ENCODE results near the gene PCDH15. TPM values are rescaled to one million over a fixed set of nuclear protein-coding genes. Genes with fewer than 3 reads are reported as not detected.

The PCDH15 gene
- total RNA-seq, 6 donors from 2014 or later: 0.59 to 1.9 (median 1.1) TPM

GRCh38 chr10:54131833-54132232 lies 669.2 kb downstream of the PCDH15 start:
- Histone ChIP-seq H3K9me3 (no peaks in the 10 kb centered on the region), H3K27me3 (no peaks in the 10 kb centered on the region), H3K36me3 (no peaks in the 10 kb centered on the region), H3K4me3 (no peak overlapping the region), H3K27ac (no peak overlapping the region), H3K4me1 (no peaks in the 10 kb centered on the region)
- ATAC-seq (ENCODE audit: low FRiP score in 2 of 2) (no peak), DNase-seq (no peak)
- WGBS, 2 donors: 82 to 83% methylated on average over 6 of the region's 6 CpGs
- TF ChIP-seq EP300 (IDR thresholded peaks at IDR 0.05) (no peak), POLR2AphosphoS5 (IDR thresholded peaks at IDR 0.05) (no peak)

- 66 to 77% methylated on average over 6 of the region's 6 CpGs for WGBS, 2 donors
- DNase-seq: no peak
- Histone ChIP-seq H3K9me3 (no peaks in the 10 kb centered on the region), H3K27ac (no peak overlapping the region), H3K36me3 (no peaks in the 10 kb centered on the region), H3K27me3 (no peaks in the 10 kb centered on the region), H3K4me3 (no peak overlapping the region), H3K4me1 (no peaks in the 10 kb centered on the region)
- no peak for ATAC-seq (ENCODE audit: low FRiP score in 2 of 2)
- TF ChIP-seq EP300 (IDR thresholded peaks at IDR 0.05) (no peak), POLR2AphosphoS5 (IDR thresholded peaks at IDR 0.05) (no peak), POLR2A (IDR thresholded peaks at IDR 0.05) (no peak), CTCF (IDR thresholded peaks at IDR 0.05) (no peak)
Observed at GRCh38 chr10:54130394-54130793, 670.6 kb downstream of the PCDH15 start.

- Histone ChIP-seq H3K4me1 (no peaks in the 10 kb centered on the region), H3K4me3 (no peak overlapping the region), H3K27me3 (no peaks in the 10 kb centered on the region), H3K36me3 (no peaks in the 10 kb centered on the region), H3K27ac (no peak overlapping the region), H3K9me3 (no peaks in the 10 kb centered on the region)
- TF ChIP-seq EP300 (IDR thresholded peaks at IDR 0.05): no peak
- TF ChIP-seq POLR2A (IDR thresholded peaks at IDR 0.05): no peak
- no peak for TF ChIP-seq CTCF (IDR thresholded peaks at IDR 0.05)
- TF ChIP-seq POLR2AphosphoS5 (IDR thresholded peaks at IDR 0.05): no peak
- 55 to 71% methylated on average over 3 of the region's 3 CpGs for WGBS, 2 donors
- DNase-seq (no peak), ATAC-seq (ENCODE audit: low FRiP score in 2 of 2) (no peak)
Observed at GRCh38 chr10:54125098-54125747, 675.8 kb downstream of the PCDH15 start.

GRCh38 chr10:54124209-54124885 lies 676.7 kb downstream of the PCDH15 start:
- ATAC-seq (ENCODE audit: low FRiP score in 2 of 2) (no peak), DNase-seq (no peak)
- Histone ChIP-seq H3K27ac (no peak overlapping the region), H3K9me3 (no peaks in the 10 kb centered on the region), H3K36me3 (no peaks in the 10 kb centered on the region), H3K27me3 (no peaks in the 10 kb centered on the region), H3K4me3 (no peak overlapping the region), H3K4me1 (no peaks in the 10 kb centered on the region)
- WGBS, 2 donors: 90 to 92% methylated on average over 6 of the region's 6 CpGs
- TF ChIP-seq EP300 (IDR thresholded peaks at IDR 0.05): no peak
- TF ChIP-seq CTCF (IDR thresholded peaks at IDR 0.05): no peak
- no peak for TF ChIP-seq POLR2AphosphoS5 (IDR thresholded peaks at IDR 0.05)
- no peak for TF ChIP-seq POLR2A (IDR thresholded peaks at IDR 0.05)

GRCh38 chr10:54120806-54121205 lies 680.2 kb downstream of the PCDH15 start:
- no peak overlapping the region for H3K27ac ChIP-seq
- no peaks in the 10 kb centered on the region for H3K4me1 ChIP-seq
- 0% methylated on average over 1 of the region's 1 CpG for WGBS, 2 donors
- H3K9me3 ChIP-seq: no peaks in the 10 kb centered on the region
- no peaks in the 10 kb centered on the region for H3K27me3 ChIP-seq
- TF ChIP-seq POLR2AphosphoS5 (IDR thresholded peaks at IDR 0.05) (no peak), CTCF (IDR thresholded peaks at IDR 0.05) (no peak), POLR2A (IDR thresholded peaks at IDR 0.05) (no peak), EP300 (IDR thresholded peaks at IDR 0.05) (no peak)
- DNase-seq (no peak), ATAC-seq (ENCODE audit: low FRiP score in 2 of 2) (no peak)
- H3K36me3 ChIP-seq: no peaks in the 10 kb centered on the region
- no peak overlapping the region for H3K4me3 ChIP-seq
